Measurements from ENCODE around the gene L1TD1. TPM values are rescaled to one million over a fixed set of nuclear protein-coding genes. Genes with fewer than 3 reads are reported as not detected.

L1TD1 gene
- total and polyA plus RNA-seq, 2 of the 13 experiments (the other 11 are each of a cell fraction or from before 2014, with no cell fraction given): not detected

- TF ChIP-seq WIZ (CRISPR knock-in tag; IDR thresholded peaks at IDR 0.05) (no peak), ZBTB26 (CRISPR knock-in tag; IDR thresholded peaks at IDR 0.05; ENCODE audit: borderline replicate concordance) (no peak), ZNF790 (CRISPR knock-in tag; IDR thresholded peaks at IDR 0.05; ENCODE audit: borderline replicate concordance) (no peak), ZNF343 (CRISPR knock-in tag; IDR thresholded peaks at IDR 0.05) (no peak), MBD4 (IDR thresholded peaks at IDR 0.05; ENCODE audit: borderline replicate concordance, low read length) (no peak), ZNF484 (CRISPR knock-in tag; IDR thresholded peaks at IDR 0.05; ENCODE audit: borderline replicate concordance, low read depth) (no peak), TCF7L2 (IDR thresholded peaks at IDR 0.05; ENCODE audit: low read depth, low read length) (no peak), PTBP1 (IDR thresholded peaks at IDR 0.05; ENCODE audit: low read depth, low read length, poor library complexity, severe bottlenecking) (no peak), BRF2 (CRISPR knock-in tag; IDR thresholded peaks at IDR 0.05) (0 out of 2 replicates have a peak, but pooled peaks have one; percentile 38), ZNF317 (CRISPR knock-in tag; IDR thresholded peaks at IDR 0.05) (no peak), ATAD3A (CRISPR knock-in tag; IDR thresholded peaks at IDR 0.05) (no peak), ZNF543 (CRISPR knock-in tag; IDR thresholded peaks at IDR 0.05) (0 out of 2 replicates have a peak, but pooled peaks have one; percentile 74), ZNF234 (CRISPR knock-in tag; conservative IDR thresholded peaks at IDR 0.05) (no peak), POLR2AphosphoS2 (IDR thresholded peaks at IDR 0.05; ENCODE audit: low read depth, low read length) (no peak), ZC3H13 (CRISPR knock-in tag; IDR thresholded peaks at IDR 0.05) (no peak), ZSCAN25 (CRISPR knock-in tag; IDR thresholded peaks at IDR 0.05) (no peak), GRHL1 (CRISPR knock-in tag; conservative IDR thresholded peaks at IDR 0.05) (no peak), RARA (CRISPR knock-in tag; IDR thresholded peaks at IDR 0.05) (peak; percentile 92), ZNF446 (CRISPR knock-in tag; IDR thresholded peaks at IDR 0.05) (no peak), ZNF180 (CRISPR knock-in tag; IDR thresholded peaks at IDR 0.05; ENCODE audit: borderline replicate concordance, low read depth) (no peak), ZFP41 (CRISPR knock-in tag; IDR thresholded peaks at IDR 0.05; ENCODE audit: borderline replicate concordance) (no peak), ZNF747 (CRISPR knock-in tag; IDR thresholded peaks at IDR 0.05; ENCODE audit: borderline replicate concordance) (no peak; the same call in 1 of the 2 replicates), ZNF614 (CRISPR knock-in tag; IDR thresholded peaks at IDR 0.05; ENCODE audit: borderline replicate concordance) (peak; percentile 90), ISL2 (CRISPR knock-in tag; IDR thresholded peaks at IDR 0.05) (peak; percentile 91), RNF219 (CRISPR knock-in tag; IDR thresholded peaks at IDR 0.05) (no peak), ELF1 (CRISPR knock-in tag; IDR thresholded peaks at IDR 0.05) (no peak), ZNF563 (CRISPR knock-in tag; IDR thresholded peaks at IDR 0.05) (peak; percentile 57; the same call in 1 of the 2 replicates)
Measured at GRCh38 chr1:62237950-62238374, 43.3 kb downstream of the L1TD1 start (continued).
